ENCODE measurements around the gene GDAP1L1.

The GDAP1L1 gene

GRCh38 chr20:44251284-44251683 lies 4.2 kb downstream of the GDAP1L1 start:
- DNase-seq (ENCODE audit: low read depth), result no peak
- TF ChIP-seq CTCF (IDR thresholded peaks at IDR 0.05; ENCODE audit: control insufficient read depth, extremely low read depth, insufficient read depth), result no peak
- H3K4me3 ChIP-seq (ENCODE audit: low read depth, low read length), result no peak overlapping the region

GRCh38 chr20:44253528-44253927 lies 6.4 kb downstream of the GDAP1L1 start:
- no peak for DNase-seq (ENCODE audit: low read depth)
- H3K4me3 ChIP-seq (ENCODE audit: low read depth, low read length), result no peak overlapping the region
- no peak for TF ChIP-seq CTCF (IDR thresholded peaks at IDR 0.05; ENCODE audit: control insufficient read depth, extremely low read depth, insufficient read depth)

GRCh38 chr20:44254073-44254472 lies 7.0 kb downstream of the GDAP1L1 start:
- no peak overlapping the region for H3K4me3 ChIP-seq (ENCODE audit: low read depth, low read length)
- no peak for TF ChIP-seq CTCF (IDR thresholded peaks at IDR 0.05; ENCODE audit: control insufficient read depth, extremely low read depth, insufficient read depth)
- no peak for DNase-seq (ENCODE audit: low read depth)

- no peak for DNase-seq (ENCODE audit: low read depth)
- no peak overlapping the region for H3K4me3 ChIP-seq (ENCODE audit: low read depth, low read length)
- TF ChIP-seq CTCF (IDR thresholded peaks at IDR 0.05; ENCODE audit: control insufficient read depth, extremely low read depth, insufficient read depth), result no peak
Measured at GRCh38 chr20:44255942-44256341, 8.8 kb downstream of the GDAP1L1 start.

GRCh38 chr20:44256961-44257360 lies 9.9 kb downstream of the GDAP1L1 start:
- no peak overlapping the region for H3K4me3 ChIP-seq (ENCODE audit: low read depth, low read length)
- TF ChIP-seq CTCF (IDR thresholded peaks at IDR 0.05; ENCODE audit: control insufficient read depth, extremely low read depth, insufficient read depth), result no peak
- DNase-seq (ENCODE audit: low read depth), result no peak

GRCh38 chr20:44258226-44258890 lies 11.2 kb downstream of the GDAP1L1 start:
- no peak overlapping the region for H3K4me3 ChIP-seq (ENCODE audit: low read depth, low read length)
- DNase-seq (ENCODE audit: low read depth), result no peak
- no peak for TF ChIP-seq CTCF (IDR thresholded peaks at IDR 0.05; ENCODE audit: control insufficient read depth, extremely low read depth, insufficient read depth)

GRCh38 chr20:44264287-44264686 lies 17.2 kb downstream of the GDAP1L1 start:
- no peak for TF ChIP-seq CTCF (IDR thresholded peaks at IDR 0.05; ENCODE audit: control insufficient read depth, extremely low read depth, insufficient read depth)
- DNase-seq (ENCODE audit: low read depth), result no peak
- H3K4me3 ChIP-seq (ENCODE audit: low read depth, low read length), result no peak overlapping the region
